ELR (cell line): ENCODE measurements around the gene M6PR.

ENCODE experiments used
- DNase-seq: peaks from one replicate; pipeline ENCODE4 v3.0.0-alpha.2; 2015; ENCODE audit warnings: low read depth

The M6PR gene

GRCh38 chr12:8949342-8950220 is at the start of gene M6PR:
TSS of gene M6PR (minus strand) at chr12:8949645. CDS start at chr12:8946404, 3,241 bp downstream.
- DNase-seq = peak; percentile 98

DNA sequence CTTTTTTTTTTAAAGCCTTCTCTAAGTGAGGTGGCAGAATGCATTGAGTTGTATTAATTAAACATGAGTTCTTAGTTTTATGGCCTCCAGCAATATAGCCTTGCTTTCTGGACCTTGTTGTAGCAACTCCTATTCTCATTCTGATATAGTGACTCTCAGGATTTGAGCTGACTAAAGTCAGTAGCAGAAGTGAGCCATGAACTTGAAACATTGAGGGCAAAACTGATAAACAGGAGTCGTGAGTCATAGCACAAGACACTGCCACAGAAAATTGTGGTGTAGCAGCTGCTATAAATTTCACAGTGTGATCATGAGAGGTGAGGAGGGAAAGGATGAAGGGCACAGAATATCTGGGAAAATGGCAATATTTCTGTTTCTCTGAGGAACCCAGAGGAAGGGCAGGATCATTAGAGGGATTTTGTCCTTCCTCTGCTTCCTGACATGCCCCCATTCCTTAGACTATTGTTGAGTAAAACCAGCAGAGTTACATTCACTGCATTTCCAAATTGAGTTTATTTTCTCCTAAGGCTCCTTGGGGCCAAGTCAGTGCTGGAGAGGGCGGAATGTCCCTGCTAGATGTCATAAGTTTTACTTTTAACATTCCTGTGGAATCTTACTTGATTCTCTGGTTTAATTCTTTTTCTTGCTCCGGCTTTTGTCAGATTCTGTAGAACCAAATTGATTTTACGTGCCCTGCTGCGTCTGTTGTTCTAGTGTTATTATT is 47.4 kb upstream of the M6PR start:
- peak; percentile 65 for DNase-seq

- no peak for DNase-seq
Observed at GRCh38 chr12:8995021-8995775, 45.8 kb upstream of the M6PR start.

- DNase-seq = no peak
Observed at GRCh38 chr12:8993827-8994226, 44.4 kb upstream of the M6PR start.

DNA sequence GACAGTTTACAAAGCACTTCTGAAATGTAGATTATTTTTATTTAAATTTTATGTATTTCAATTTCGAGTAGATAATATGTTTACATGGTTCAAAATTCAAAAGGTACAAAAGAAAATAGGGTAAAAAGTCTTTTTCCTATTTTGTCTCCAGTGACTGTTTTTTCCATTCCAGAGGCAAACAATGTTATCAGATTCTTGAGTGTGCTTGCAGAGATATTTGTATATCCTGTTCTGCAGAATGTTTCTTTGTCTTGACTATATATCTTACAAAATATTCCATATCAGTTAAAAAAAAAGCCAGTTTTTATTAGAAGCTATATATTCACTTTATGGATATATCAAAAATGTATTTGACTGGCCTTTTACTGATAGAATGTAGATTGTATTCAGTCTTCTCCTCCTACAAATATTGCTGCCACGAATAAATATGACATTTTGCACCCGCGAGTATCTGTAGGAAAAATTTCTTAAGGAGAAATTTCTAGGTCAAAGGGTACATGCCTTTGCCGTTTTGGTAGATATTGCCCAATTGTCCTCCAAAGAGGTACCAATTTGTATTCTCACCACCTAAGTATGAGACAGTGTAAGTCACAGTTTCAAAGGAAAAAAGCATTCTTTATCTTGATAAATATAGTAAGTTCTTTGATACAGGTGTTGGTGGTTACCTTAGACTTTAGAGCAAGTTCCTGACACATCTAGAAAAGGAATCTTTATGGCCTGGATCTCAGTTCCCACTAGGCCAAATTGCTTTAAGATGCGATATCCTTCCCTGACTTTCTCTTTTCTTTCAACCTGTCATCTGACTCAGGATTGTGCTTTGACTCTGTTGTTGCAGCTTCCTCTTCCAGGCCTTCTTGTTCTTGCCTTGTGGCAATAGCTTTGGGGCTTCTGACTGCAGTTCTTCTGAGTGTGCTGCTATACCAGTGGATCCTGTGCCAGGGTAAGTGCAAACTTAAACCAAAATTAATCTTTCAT is 42.2 kb upstream of the M6PR start:
- DNase-seq = no peak

GRCh38 chr12:8989413-8989812 is 40.0 kb upstream of the M6PR start, which contains the start of gene KLRG1:
TSS of gene KLRG1 (plus strand) at chr12:8989546. CDS start at chr12:8989636, 90 bp downstream.
- DNase-seq = no peak

DNA sequence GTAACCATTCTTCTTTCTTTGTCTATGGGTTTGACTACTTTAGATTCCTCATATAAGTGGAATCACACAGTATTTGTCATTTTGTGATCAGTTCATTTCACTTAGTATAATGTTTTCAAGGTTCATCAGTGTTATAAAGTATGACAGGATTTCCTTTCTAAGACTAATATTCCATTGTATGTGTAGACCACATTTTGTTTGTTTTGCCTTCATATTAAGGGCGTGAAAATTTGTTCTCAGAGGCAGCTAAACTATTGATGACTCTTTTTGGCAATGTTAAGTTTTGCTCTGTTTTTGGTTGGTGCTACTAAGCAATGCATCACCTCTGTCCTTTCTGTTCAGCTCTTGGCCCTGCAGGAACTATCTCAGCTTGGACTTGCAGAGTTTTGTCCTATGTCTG is 38.2 kb upstream of the M6PR start:
- no peak for DNase-seq

GRCh38 chr12:8987163-8987562 is 37.7 kb upstream of the M6PR start:
- no peak for DNase-seq

- DNase-seq = no peak
Observed at GRCh38 chr12:8985213-8985754, 35.8 kb upstream of the M6PR start.

- no peak for DNase-seq
Observed at GRCh38 chr12:8980137-8980536, 30.7 kb upstream of the M6PR start.

DNA sequence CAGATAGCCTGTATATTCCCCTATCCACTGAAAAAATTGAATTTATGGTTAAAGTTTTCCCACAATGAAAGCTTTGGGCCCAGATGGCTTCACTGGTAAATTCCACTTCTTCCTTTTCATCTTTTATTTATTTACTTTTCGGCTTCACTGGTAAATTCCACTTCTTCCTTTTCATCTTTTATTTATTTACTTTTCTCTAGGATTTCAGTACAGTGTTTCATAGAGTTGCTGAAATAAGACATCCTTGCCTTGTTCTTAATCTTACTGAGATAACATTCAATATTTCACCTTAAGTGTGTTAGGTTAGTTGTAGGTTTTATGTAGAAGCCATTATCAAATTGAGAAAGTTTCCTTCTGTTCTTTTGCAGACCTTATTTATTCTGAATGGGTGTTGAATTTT is 21.0 kb upstream of the M6PR start:
- DNase-seq = no peak

DNA sequence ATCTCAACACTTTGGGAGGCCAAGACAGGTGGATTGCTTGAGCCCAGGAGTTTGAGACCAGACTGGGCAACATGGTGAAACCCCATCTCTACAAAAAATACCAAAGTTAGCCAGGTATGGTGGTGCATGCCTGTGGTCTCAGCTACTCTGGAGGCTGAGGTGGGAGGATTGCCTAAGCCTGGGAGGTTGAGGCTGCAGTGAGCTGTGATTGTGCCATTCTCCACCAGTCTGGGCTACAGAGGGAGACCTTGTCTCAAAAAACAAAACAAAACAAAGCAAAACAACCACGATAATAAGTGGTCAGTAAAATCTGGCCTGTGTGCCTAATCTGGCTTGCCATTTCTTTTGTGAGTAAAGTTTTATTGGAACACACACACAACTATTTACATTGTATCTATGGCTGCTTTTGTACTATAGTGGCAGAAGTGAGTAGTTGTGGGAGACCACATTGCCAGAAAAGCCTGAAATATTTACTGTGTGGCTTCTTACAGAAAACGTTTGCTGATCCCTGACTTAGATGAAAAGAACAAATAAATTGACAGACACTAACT is 20.5 kb upstream of the M6PR start:
- no peak for DNase-seq

DNA sequence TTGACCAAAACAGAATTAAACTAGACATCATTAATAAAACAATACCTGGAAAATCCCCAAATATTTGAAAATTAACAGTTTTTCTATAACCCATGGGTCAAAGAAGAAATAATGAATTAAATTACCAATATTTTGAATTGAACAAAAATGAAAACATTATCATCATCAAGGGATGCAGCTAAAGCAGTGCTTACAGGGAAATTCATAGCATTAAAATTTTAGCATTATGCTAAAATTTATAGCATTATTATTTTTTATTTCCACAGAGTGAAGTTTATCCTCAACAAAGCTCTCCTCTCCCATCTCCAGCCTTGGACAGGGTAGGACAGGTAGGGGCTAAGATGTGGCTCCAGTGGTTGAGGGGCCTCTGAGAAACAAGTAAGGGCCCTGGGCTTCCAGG is 19.3 kb upstream of the M6PR start:
- DNase-seq = no peak

DNA sequence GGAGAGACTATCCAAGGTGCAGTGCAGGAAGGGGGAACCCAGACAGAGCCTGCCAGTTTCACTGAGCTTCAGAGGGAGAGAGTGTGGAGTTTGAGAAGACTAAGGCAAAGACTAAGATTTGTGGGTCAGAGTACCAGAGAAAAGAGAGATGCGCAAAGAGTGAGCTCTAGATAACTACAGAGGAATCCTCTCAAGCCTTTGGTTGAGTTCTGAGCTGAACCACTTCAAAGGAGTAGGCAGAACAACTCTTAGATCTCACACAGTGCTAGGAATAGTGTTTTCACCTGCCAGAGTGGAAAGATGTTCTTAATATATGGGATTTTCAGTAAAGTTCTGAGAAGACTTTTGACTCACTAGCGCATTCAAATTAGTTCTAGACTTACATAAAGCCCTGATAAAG is 10.7 kb upstream of the M6PR start:
- DNase-seq = no peak

GRCh38 chr12:8958066-8958465 is 8.6 kb upstream of the M6PR start:
- DNase-seq = no peak

GRCh38 chr12:8957561-8957960 is 8.1 kb upstream of the M6PR start:
- DNase-seq = no peak

DNA sequence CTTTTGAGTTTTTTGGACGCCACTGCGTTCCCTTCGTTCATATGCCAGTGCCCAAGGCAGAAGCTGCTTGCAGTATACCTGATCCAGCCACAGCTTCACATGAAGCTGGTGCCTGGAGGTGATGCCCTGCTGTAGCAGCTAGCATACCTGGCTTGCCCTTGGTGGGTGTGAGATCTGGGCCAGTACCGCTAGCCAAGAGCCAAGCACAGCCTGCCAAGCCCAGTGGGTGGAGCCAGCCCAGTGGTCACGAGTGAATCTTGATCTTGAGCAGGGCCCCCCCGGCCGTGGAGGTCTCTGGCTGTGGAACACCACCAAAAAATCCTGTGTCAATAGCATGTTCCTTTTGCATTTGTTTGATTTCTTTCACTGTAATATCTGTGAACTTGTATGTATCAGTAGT is 7.3 kb upstream of the M6PR start:
- DNase-seq = no peak

GRCh38 chr12:8956073-8956472 is 6.6 kb upstream of the M6PR start:
- no peak for DNase-seq

DNA sequence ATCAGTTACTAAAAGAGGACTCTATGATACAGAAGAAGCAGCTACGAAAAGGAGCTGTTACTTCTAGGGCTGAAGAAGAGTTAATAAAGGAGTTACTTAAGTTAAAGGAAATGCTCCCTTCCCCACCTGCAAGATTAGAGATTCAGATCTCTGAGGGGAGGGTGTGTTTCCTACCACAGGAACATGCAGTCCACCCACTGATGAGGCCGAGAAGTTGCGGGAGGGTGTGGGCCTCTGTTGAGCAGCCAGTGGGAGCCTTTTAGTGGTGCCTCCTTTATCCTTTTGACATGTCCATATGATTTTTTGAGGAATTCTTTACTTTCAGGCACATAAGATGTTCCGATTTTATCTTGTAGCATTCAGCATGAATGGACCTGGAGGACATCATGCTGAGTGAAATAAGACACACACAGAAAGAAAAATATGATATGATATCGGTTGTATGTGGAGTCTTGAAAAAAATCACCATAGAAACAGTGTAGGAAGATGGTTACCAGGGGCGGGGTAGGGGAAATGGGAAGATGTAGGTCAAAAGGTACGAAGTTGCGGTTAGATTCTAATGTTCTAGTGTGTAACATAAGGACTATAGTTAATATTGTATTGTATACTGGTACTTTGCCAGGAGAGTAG is 4.4 kb upstream of the M6PR start:
- no peak for DNase-seq

DNA sequence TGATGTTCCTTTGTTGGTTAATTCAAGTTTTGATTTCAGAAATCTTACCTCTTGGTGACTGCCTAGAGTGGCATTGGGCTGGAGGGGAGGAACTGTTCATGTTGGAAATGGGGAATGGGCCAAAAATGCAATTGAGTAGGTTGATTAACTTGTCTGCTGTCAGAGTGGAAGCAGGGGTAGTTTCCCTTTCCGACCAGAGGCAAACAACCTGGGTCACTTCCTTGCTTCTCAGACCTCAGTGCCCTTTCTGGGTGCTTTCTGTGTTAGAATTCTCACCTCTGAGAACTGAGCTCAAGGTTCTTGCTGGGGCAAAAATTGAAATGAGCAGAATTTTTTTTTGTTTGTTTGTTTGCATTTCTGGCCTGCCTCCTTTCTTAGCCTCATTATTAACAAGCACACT is 2.3 kb upstream of the M6PR start:
- no peak for DNase-seq
